DOHH2 (cell line): Measurements from ENCODE around the gene FGF21.

Experiments used
- H3F3A ChIP-seq: fragments of 200-600 bp; sonication (generic), shearing (Covaris generic); 2 replicates; pipeline ENCODE4 v1.6.0; 2016; ENCODE audit warnings: antibody characterized with exemption, mild to moderate bottlenecking; ENCODE audit not compliant: control insufficient read depth, insufficient read depth
- H3K27ac ChIP-seq: fragments of 200-600 bp; sonication (generic); 2 replicates; pipeline ENCODE4 v1.5.1; 2014; ENCODE audit warnings: low read depth, mild to moderate bottlenecking, low read length, moderate library complexity
- H3K27me3 ChIP-seq: fragments of 200-600 bp; sonication (generic); 2 replicates; pipeline ENCODE4 v1.6.1; 2014; ENCODE audit warnings: mild to moderate bottlenecking, low read length, mixed read lengths; ENCODE audit not compliant: control insufficient read depth
- H3K36me3 ChIP-seq: fragments of 200-600 bp; sonication (generic); 2 replicates; pipeline ENCODE4 v1.6.1; 2014; ENCODE audit warnings: mild to moderate bottlenecking, low read length, moderate library complexity, mixed read lengths; ENCODE audit not compliant: control insufficient read depth
- H3K4me1 ChIP-seq: fragments of 200-600 bp; sonication (generic); 2 replicates; pipeline ENCODE4 v1.6.1; 2014; ENCODE audit warnings: mild to moderate bottlenecking, low read length, mixed read lengths; ENCODE audit not compliant: control insufficient read depth
- H3K4me2 ChIP-seq: fragments of 200-600 bp; sonication (generic); 2 replicates; pipeline ENCODE4 v1.6.0; 2014; ENCODE audit warnings: mild to moderate bottlenecking, low read length, moderate library complexity
- H3K4me3 ChIP-seq: fragments of 200-600 bp; sonication (generic); 2 replicates; pipeline ENCODE4 v1.5.1; 2014; ENCODE audit warnings: mild to moderate bottlenecking, low read length, mixed read lengths
- H3K79me2 ChIP-seq: fragments of 200-600 bp; sonication (generic); 2 replicates; pipeline ENCODE4 v1.6.1; 2014; ENCODE audit warnings: mild to moderate bottlenecking, low read length, mixed read lengths; ENCODE audit not compliant: control insufficient read depth
- H3K9me2 ChIP-seq: fragments of 200-600 bp; sonication (generic); replicated peaks from 2 replicates; pipeline ENCODE4 v1.6.1; 2014; ENCODE audit warnings: mild to moderate bottlenecking, low read length, mixed read lengths; ENCODE audit not compliant: control insufficient read depth
- H3K9me3 ChIP-seq: fragments of 200-600 bp; sonication (generic); 2 replicates; pipeline ENCODE4 v1.6.1; 2014; ENCODE audit warnings: antibody characterized with exemption, low read length, mixed read lengths; ENCODE audit not compliant: control insufficient read depth, insufficient read depth
- H4K20me1 ChIP-seq: fragments of 200-600 bp; sonication (generic); 2 replicates; pipeline ENCODE4 v1.6.0; 2014; ENCODE audit warnings: low read depth, mild to moderate bottlenecking, antibody characterized with exemption, low read length, moderate library complexity; ENCODE audit not compliant: control insufficient read depth, insufficient read depth
- EZH2phosphoT487 ChIP-seq: fragments of 200-600 bp; sonication (generic); IDR thresholded peaks from 2 replicates; pipeline ENCODE4 v1.6.1; 2017; ENCODE audit warnings: borderline replicate concordance, mild to moderate bottlenecking, antibody characterized with exemption, low read length, moderate library complexity, mixed read lengths
- TF ChIP-seq, protein P1 (sequence below): fragments of 200-600 bp; sonication (generic); IDR thresholded peaks from one replicate; pipeline ENCODE4 v1.5.1; 2014; ENCODE audit warnings: antibody characterized with exemption, mild to moderate bottlenecking, low read depth, low read length; ENCODE audit not compliant: poor library complexity, severe bottlenecking

Gene FGF21

DNA sequence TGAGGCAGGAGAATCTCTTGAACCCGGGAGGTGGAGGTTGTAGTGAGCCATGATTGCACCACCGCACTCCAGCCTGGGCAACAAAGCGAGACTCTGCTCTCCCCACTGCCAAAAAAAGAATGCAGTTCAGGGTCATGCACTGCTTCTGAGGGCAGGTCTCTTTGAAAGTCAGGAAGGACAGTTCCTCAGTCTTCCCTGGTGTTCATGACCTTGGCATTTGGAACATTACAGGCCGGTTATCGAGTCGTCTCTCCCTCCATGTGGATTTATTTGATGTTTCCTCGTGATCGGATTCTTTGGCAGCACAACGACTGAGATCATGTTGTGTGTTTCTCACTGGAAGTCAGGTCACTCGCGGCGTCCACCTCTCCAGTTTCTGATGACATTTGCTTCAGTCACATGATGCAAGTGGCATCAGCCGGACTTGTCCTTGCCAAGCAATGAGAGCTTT lies 17.2 kb downstream of the FGF21 start:
- Histone ChIP-seq H3F3A (no peaks in the 10 kb centered on the region), H3K36me3 (no peaks in the 10 kb centered on the region), H3K27ac (no peak overlapping the region), H3K4me3 (no peak overlapping the region), H3K9me3 (no peaks in the 10 kb centered on the region), H3K4me1 (no peaks in the 10 kb centered on the region), H3K27me3 (peaks cover 15% of the 10 kb centered on the region), H3K79me2 (no peaks in the 10 kb centered on the region), H4K20me1 (no peaks in the 10 kb centered on the region), H3K9me2 (no peaks in the 10 kb centered on the region), H3K4me2 (no peak overlapping the region)
- TF ChIP-seq, protein P1, sequence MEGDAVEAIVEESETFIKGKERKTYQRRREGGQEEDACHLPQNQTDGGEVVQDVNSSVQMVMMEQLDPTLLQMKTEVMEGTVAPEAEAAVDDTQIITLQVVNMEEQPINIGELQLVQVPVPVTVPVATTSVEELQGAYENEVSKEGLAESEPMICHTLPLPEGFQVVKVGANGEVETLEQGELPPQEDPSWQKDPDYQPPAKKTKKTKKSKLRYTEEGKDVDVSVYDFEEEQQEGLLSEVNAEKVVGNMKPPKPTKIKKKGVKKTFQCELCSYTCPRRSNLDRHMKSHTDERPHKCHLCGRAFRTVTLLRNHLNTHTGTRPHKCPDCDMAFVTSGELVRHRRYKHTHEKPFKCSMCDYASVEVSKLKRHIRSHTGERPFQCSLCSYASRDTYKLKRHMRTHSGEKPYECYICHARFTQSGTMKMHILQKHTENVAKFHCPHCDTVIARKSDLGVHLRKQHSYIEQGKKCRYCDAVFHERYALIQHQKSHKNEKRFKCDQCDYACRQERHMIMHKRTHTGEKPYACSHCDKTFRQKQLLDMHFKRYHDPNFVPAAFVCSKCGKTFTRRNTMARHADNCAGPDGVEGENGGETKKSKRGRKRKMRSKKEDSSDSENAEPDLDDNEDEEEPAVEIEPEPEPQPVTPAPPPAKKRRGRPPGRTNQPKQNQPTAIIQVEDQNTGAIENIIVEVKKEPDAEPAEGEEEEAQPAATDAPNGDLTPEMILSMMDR, result no peak
- TF ChIP-seq EZH2phosphoT487, result no peak

DNA sequence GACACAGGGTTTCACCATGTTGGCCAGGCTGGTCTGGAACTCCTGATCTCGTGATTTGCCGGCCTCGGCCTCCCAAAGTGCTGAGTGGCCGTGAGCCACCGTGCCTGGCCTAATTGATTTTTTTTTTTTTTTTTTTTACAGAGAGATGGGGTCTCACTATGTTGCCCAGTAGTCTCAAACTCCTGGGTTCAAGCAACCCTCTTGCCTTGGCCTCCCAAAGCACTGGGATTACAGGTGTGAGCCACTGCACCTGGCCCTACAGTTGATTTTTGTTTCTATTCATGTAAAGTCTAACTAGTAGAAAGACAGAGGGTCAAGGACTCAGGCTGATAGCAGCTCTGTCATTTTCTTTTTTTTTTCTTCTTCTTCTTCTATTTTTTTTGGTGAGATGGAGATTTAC lies 21.8 kb downstream of the FGF21 start:
- Histone ChIP-seq H3K27ac (no peak overlapping the region), H3K4me2 (no peak overlapping the region), H3F3A (no peaks in the 10 kb centered on the region), H3K36me3 (no peaks in the 10 kb centered on the region), H3K4me1 (peaks cover 19% of the 10 kb centered on the region), H3K79me2 (no peaks in the 10 kb centered on the region), H3K9me3 (no peaks in the 10 kb centered on the region), H4K20me1 (no peaks in the 10 kb centered on the region), H3K4me3 (no peak overlapping the region), H3K9me2 (no peaks in the 10 kb centered on the region), H3K27me3 (no peaks in the 10 kb centered on the region)
- no peak for TF ChIP-seq EZH2phosphoT487
- TF ChIP-seq, protein P1, result no peak

DNA sequence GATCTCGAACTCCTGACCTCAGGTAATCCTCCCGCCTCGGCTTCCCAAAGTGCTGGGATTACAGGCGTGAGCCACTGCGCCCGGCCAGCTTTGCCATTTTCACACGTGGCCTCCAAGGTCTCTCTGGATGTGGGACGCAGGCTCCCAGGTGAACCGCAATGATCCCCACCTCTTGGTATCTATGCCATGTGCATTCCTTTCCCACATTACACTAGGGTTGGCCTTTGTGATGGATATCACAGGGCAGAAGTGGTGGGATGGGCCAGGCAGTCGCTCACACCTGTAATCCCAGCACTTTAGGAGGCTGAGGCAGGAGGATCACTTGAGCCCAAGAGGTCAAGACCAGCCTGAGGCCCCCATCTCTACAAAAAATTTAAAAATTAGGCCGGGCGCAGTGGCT lies 22.4 kb downstream of the FGF21 start:
- H3K27me3 ChIP-seq, result no peaks in the 10 kb centered on the region
- no peaks in the 10 kb centered on the region for H3K9me2 ChIP-seq
- peaks cover 22% of the 10 kb centered on the region for H3K4me1 ChIP-seq
- no peaks in the 10 kb centered on the region for H3K36me3 ChIP-seq
- no peak overlapping the region for H3K27ac ChIP-seq
- no peak overlapping the region for H3K4me3 ChIP-seq
- TF ChIP-seq, protein P1, result no peak
- no peak for TF ChIP-seq EZH2phosphoT487
- H3K9me3 ChIP-seq, result no peaks in the 10 kb centered on the region
- no peaks in the 10 kb centered on the region for H3K79me2 ChIP-seq
- H3F3A ChIP-seq, result no peaks in the 10 kb centered on the region
- H4K20me1 ChIP-seq, result no peaks in the 10 kb centered on the region
- H3K4me2 ChIP-seq, result no peak overlapping the region
